Uterus (tissue), 2 donors: ENCODE results near the gene LYST.

Source experiments
- POLR2A ChIP-seq, 2 donors: fragments of 450-650 bp; IDR thresholded peaks; one replicate each; pipeline ENCODE4 v1.6.1; 2016; ENCODE audit warnings: antibody characterized with exemption in 2 of 2, mild to moderate bottlenecking in 1 of 2, moderate library complexity in 1 of 2
- TF ChIP-seq, protein P1 (sequence below), 4 experiments: fragments of 200-600 bp in 2 of 4; fragments of 450-650 bp in 2 of 4; sonication (generic) in 2 of 4; IDR thresholded peaks; one replicate each; pipeline ENCODE4 v1.5.1; 2016 to 2019; ENCODE audit warnings: antibody characterized with exemption in 4 of 4, mild to moderate bottlenecking in 2 of 4, moderate library complexity in 1 of 4

DNA sequence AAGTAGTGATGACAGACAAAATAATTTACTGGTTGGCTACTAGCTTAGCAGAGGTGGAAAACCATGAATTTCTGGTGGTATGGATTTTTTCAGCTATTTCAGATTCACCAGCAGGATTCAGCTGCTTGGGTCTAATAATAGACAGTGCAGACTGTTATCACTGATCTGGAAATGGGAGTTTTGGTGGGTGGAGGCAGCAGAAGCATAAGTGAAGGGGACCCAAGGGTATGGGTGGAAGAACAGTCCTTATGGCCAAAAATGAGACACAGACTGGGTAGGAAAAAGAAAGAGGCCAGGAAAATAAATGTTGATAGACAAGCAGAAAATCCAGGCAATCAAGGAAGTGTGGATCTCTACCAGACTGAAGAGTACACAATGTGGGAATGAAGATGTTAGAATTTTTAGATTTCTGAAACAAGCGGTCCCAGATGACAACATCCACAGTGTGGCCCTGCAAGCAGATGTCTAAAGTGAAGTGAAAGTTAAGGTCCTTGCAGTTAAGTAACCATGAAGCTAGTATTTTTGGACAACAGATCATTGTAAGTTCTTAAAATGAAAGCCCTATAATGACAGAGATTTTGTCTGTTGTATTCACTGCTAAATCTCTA, 24.7 kb downstream of the LYST start:
- TF ChIP-seq, protein P1, sequence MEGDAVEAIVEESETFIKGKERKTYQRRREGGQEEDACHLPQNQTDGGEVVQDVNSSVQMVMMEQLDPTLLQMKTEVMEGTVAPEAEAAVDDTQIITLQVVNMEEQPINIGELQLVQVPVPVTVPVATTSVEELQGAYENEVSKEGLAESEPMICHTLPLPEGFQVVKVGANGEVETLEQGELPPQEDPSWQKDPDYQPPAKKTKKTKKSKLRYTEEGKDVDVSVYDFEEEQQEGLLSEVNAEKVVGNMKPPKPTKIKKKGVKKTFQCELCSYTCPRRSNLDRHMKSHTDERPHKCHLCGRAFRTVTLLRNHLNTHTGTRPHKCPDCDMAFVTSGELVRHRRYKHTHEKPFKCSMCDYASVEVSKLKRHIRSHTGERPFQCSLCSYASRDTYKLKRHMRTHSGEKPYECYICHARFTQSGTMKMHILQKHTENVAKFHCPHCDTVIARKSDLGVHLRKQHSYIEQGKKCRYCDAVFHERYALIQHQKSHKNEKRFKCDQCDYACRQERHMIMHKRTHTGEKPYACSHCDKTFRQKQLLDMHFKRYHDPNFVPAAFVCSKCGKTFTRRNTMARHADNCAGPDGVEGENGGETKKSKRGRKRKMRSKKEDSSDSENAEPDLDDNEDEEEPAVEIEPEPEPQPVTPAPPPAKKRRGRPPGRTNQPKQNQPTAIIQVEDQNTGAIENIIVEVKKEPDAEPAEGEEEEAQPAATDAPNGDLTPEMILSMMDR (IDR thresholded peaks at IDR 0.05): no peak
- no peak for TF ChIP-seq POLR2A (IDR thresholded peaks at IDR 0.05)
